ENCODE results near the gene DCHS1. TPM values are rescaled to one million over a fixed set of nuclear protein-coding genes. Genes with fewer than 3 reads are reported as not detected.
A peak's percentile ranks its signal among the peaks of the same experiment; 100 is the strongest.

DCHS1 gene
- total and polyA plus RNA-seq, 2 of the 13 experiments (the other 11 are each of a cell fraction or from before 2014, with no cell fraction given) = under 0.01 to 0.03 TPM

GRCh38 chr11:6612213-6613041 lies 43.2 kb downstream of the DCHS1 start, which contains the start of gene TAF10 (continued):
- TF ChIP-seq ZNF570 (CRISPR knock-in tag; IDR thresholded peaks at IDR 0.05; ENCODE audit: borderline replicate concordance) = no peak
- TF ChIP-seq RELA (CRISPR knock-in tag; IDR thresholded peaks at IDR 0.05) = no peak
- TF ChIP-seq HMG20B (CRISPR knock-in tag; conservative IDR thresholded peaks at IDR 0.05) = no peak
- no peak for TF ChIP-seq CBX1 (IDR thresholded peaks at IDR 0.05; ENCODE audit: low read depth)
- peak; percentile 70; the same call in 1 of the 2 replicates for TF ChIP-seq ZNF280B (CRISPR knock-in tag; IDR thresholded peaks at IDR 0.05; ENCODE audit: borderline replicate concordance)
- TF ChIP-seq SMARCE1 (IDR thresholded peaks at IDR 0.05; ENCODE audit: borderline replicate concordance) = no peak
- TF ChIP-seq HIC2 (CRISPR knock-in tag; IDR thresholded peaks at IDR 0.05; ENCODE audit: low read depth) = peak; percentile 43; the same call in 1 of the 2 replicates
- peak; percentile 95 for TF ChIP-seq ZNF574 (CRISPR knock-in tag; IDR thresholded peaks at IDR 0.05)
- no peak for TF ChIP-seq TEF (CRISPR knock-in tag; IDR thresholded peaks at IDR 0.05)
- TF ChIP-seq YY1 (IDR thresholded peaks at IDR 0.05; ENCODE audit: insufficient read depth, insufficient replicate concordance, low read depth, low read length) = peak; percentile 70
- peak; percentile 69; the same call in 1 of the 2 replicates for TF ChIP-seq ZBTB20 (CRISPR knock-in tag; IDR thresholded peaks at IDR 0.05; ENCODE audit: borderline replicate concordance, low read depth)
- no peak; the same call in 1 of the 2 replicates for TF ChIP-seq BATF2 (CRISPR knock-in tag; IDR thresholded peaks at IDR 0.05)
- no peak for TF ChIP-seq TERF1 (CRISPR knock-in tag; IDR thresholded peaks at IDR 0.05)
- no peak for TF ChIP-seq SRF (IDR thresholded peaks at IDR 0.05; ENCODE audit: low read depth, low read length)
- peak; percentile 86; the same call in 1 of the 2 replicates for TF ChIP-seq GTF3A (CRISPR knock-in tag; conservative IDR thresholded peaks at IDR 0.05)
- TF ChIP-seq ZNF329 (CRISPR knock-in tag; IDR thresholded peaks at IDR 0.05; ENCODE audit: low read depth) = 0 out of 2 replicates have a peak, but pooled peaks have one; percentile 79
- peak; percentile 98 for TF ChIP-seq NAIF1 (CRISPR knock-in tag; IDR thresholded peaks at IDR 0.05; ENCODE audit: borderline replicate concordance)
